Activated CD8-positive, alpha-beta memory T cell treated with anti-CD3 and anti-CD28 coated beads, Interleukin-2, amount 50 U/mL, for 24 hours (primary cell): Measurements from ENCODE around the gene ADORA1.

Experiments used
- DNase-seq: peaks from one replicate; pipeline ENCODE4 v3.0.0-alpha.2; 2020; ENCODE audit errors: extremely low read depth

ADORA1 gene

GRCh38 chr1:203140743-203141520 is 13.4 kb downstream of the ADORA1 start:
- DNase-seq: no peak

- DNase-seq: no peak
These were observed 14.6 kb downstream of the ADORA1 start for GRCh38 chr1:203142124-203142523.

GRCh38 chr1:203142684-203143408 is 15.3 kb downstream of the ADORA1 start:
- no peak for DNase-seq

- DNase-seq: no peak
These were observed 16.1 kb downstream of the ADORA1 start for GRCh38 chr1:203143641-203144040.

- DNase-seq: no peak
These were observed 17.1 kb downstream of the ADORA1 start for GRCh38 chr1:203144661-203145060.

- DNase-seq: no peak
These were observed 18.0 kb downstream of the ADORA1 start for GRCh38 chr1:203145321-203146041.

GRCh38 chr1:203146042-203146369 is 18.5 kb downstream of the ADORA1 start:
- DNase-seq: no peak

GRCh38 chr1:203146537-203146936 is 19.0 kb downstream of the ADORA1 start:
- no peak for DNase-seq

GRCh38 chr1:203147376-203147775 is 19.9 kb downstream of the ADORA1 start:
- DNase-seq: no peak

GRCh38 chr1:203148127-203148526 is 20.6 kb downstream of the ADORA1 start:
- DNase-seq: no peak

- no peak for DNase-seq
These were observed 21.1 kb downstream of the ADORA1 start for GRCh38 chr1:203148579-203148978.

GRCh38 chr1:203149188-203149840 is 21.8 kb downstream of the ADORA1 start:
- DNase-seq: no peak

GRCh38 chr1:203150511-203151297 is 23.2 kb downstream of the ADORA1 start:
- no peak for DNase-seq

GRCh38 chr1:203151362-203152157 is 24.0 kb downstream of the ADORA1 start:
- no peak for DNase-seq

- no peak for DNase-seq
These were observed 24.9 kb downstream of the ADORA1 start for GRCh38 chr1:203152158-203153034.

GRCh38 chr1:203153051-203153988 is 25.8 kb downstream of the ADORA1 start:
- DNase-seq: no peak

GRCh38 chr1:203153989-203154821 is 26.7 kb downstream of the ADORA1 start:
- no peak for DNase-seq

GRCh38 chr1:203156280-203156679 is 28.8 kb downstream of the ADORA1 start:
- no peak for DNase-seq
